Fibroblast of pulmonary artery (primary cell): Measurements from ENCODE around the gene CPEB3.

Experiments
- DNase-seq: peaks from one replicate; pipeline ENCODE4 v3.0.0-alpha.2; 2010; ENCODE audit warnings: low read depth
- H3K4me3 ChIP-seq: replicated peaks from 2 replicates; pipeline ENCODE4 v1.5.1; 2011; ENCODE audit warnings: low read depth, mild to moderate bottlenecking, control low read depth, low read length, moderate library complexity
- CTCF ChIP-seq: IDR thresholded peaks from 2 replicates; pipeline ENCODE4 v1.5.1; 2011; ENCODE audit warnings: mild to moderate bottlenecking, control low read depth, low read length, inconsistent platforms; ENCODE audit errors: missing control alignments

CPEB3 gene

GRCh38 chr10:92242380-92242779 lies 48.5 kb downstream of the CPEB3 start:
- DNase-seq, result no peak
- no peak overlapping the region for H3K4me3 ChIP-seq
- no peak for TF ChIP-seq CTCF

GRCh38 chr10:92241501-92241900 lies 49.4 kb downstream of the CPEB3 start:
- H3K4me3 ChIP-seq, result peak overlapping the region; percentile 70
- no peak for TF ChIP-seq CTCF
- DNase-seq, result no peak

GRCh38 chr10:92241158-92241500 lies 49.7 kb downstream of the CPEB3 start:
- H3K4me3 ChIP-seq, result peak overlapping the region; percentile 70
- TF ChIP-seq CTCF, result no peak
- DNase-seq, result no peak

- peak overlapping the region; percentile 70 for H3K4me3 ChIP-seq
- DNase-seq, result peak; percentile 82
- TF ChIP-seq CTCF, result no peak
Observed at GRCh38 chr10:92240289-92241157, 50.4 kb downstream of the CPEB3 start.

GRCh38 chr10:92239600-92240288 lies 51.1 kb downstream of the CPEB3 start:
- peak; percentile 45 for DNase-seq
- no peak for TF ChIP-seq CTCF
- H3K4me3 ChIP-seq, result peak overlapping the region; percentile 70

- no peak for TF ChIP-seq CTCF
- no peak for DNase-seq
- H3K4me3 ChIP-seq, result peak overlapping the region; percentile 70
Observed at GRCh38 chr10:92239151-92239599, 51.7 kb downstream of the CPEB3 start.
